Ureter (tissue), 1 donor: ENCODE measurements around the gene TMEM217. TPM values are rescaled to one million over a fixed set of nuclear protein-coding genes. Genes with fewer than 3 reads are reported as not detected.

Experiments used
- DNase-seq: peaks from one replicate; pipeline ENCODE4 v3.0.0-alpha.2; 2020; ENCODE audit warnings: low spot score
- total RNA-seq: library from RNA; stranded (reverse); gene quantifications from one replicate; pipeline ENCODE4 v1.2.4, GENCODE V29; 2023
- donor health status: DM: yes; HTN: yes; CAD: no.

Gene TMEM217
- total RNA-seq, 1 donor from 2014 or later = 1.2 TPM

- peak; percentile 99 for DNase-seq
Measured at GRCh38 chr6:37169496-37170272, 88.3 kb downstream of the TMEM217 start, which contains the start of gene PIM1. Gene PIM1, plus strand, starts transcription at chr6:37170152. Its CDS starts 424 bp downstream, at chr6:37170576.

- DNase-seq = no peak
Measured at GRCh38 chr6:37168811-37169495, 89.0 kb downstream of the TMEM217 start.

- DNase-seq = no peak
Measured at GRCh38 chr6:37168163-37168758, 89.7 kb downstream of the TMEM217 start.

- no peak for DNase-seq
Measured at GRCh38 chr6:37162740-37163139, 95.2 kb downstream of the TMEM217 start.

Other genes starting within 250 kb of the TMEM217 start
- 35.0 TPM for gene PIM1, start 88.0 kb downstream of the TMEM217 start, total RNA-seq
- gene TBC1D22B, start 372 bp downstream of the TMEM217 start, total RNA-seq = 12.5 TPM
- gene RNF8, start 95.8 kb upstream of the TMEM217 start, total RNA-seq = 15.2 TPM
- gene CMTR1, start 175.1 kb upstream of the TMEM217 start, total RNA-seq = 44.5 TPM
- gene CCDC167, start 241.7 kb upstream of the TMEM217 start, total RNA-seq = 10.0 TPM